Thoracic aorta (tissue), 2 donors: ENCODE measurements around the gene GPLD1. TPM values are rescaled to one million over a fixed set of nuclear protein-coding genes. Genes with fewer than 3 reads are reported as not detected.
"Not testable (repeated sequence)": the region's sequence is repeated elsewhere in the genome, so short reads cannot be mapped to it uniquely, and the experiment has no call there.

Experiments used
- ATAC-seq: fragments of 150-250 bp; one replicate; pipeline ENCODE4 v1.8.0; 2017; ENCODE audit warnings: low read depth; ENCODE audit not compliant: insufficient number of reproducible peaks, low FRiP score
- DNase-seq: peaks from one replicate; pipeline ENCODE4 v3.0.0-alpha.2; 2020; ENCODE audit warnings: low spot score
- H3K27ac ChIP-seq, 2 donors: fragments of 200-600 bp; sonication (generic); 1 replicate in 1 of 2; 2 replicates in 1 of 2; pipeline ENCODE4 v1.5.1; 2016; ENCODE audit warnings: mild to moderate bottlenecking in 2 of 2, moderate library complexity in 2 of 2
- H3K27me3 ChIP-seq: fragments of 200-600 bp; sonication (generic); replicated peaks from 2 replicates; pipeline ENCODE4 v1.6.0; 2016; ENCODE audit warnings: mild to moderate bottlenecking; ENCODE audit not compliant: insufficient read depth
- H3K36me3 ChIP-seq: fragments of 200-600 bp; sonication (generic); one replicate; pipeline ENCODE4 v1.5.1; 2016
- H3K4me1 ChIP-seq, 2 donors: fragments of 200-600 bp; sonication (generic); 1 replicate in 1 of 2; 2 replicates in 1 of 2; pipeline versions ENCODE4 v1.5.1 to v1.6.0; 2016; ENCODE audit warnings: low read depth in 2 of 2, mild to moderate bottlenecking in 1 of 2; ENCODE audit not compliant: control insufficient read depth in 1 of 2
- H3K4me3 ChIP-seq: fragments of 200-600 bp; sonication (generic); 2 replicates; pipeline ENCODE4 v1.5.1; 2016; ENCODE audit warnings: mild to moderate bottlenecking
- H3K9me3 ChIP-seq: fragments of 200-600 bp; sonication (generic); 2 replicates; pipeline ENCODE4 v1.5.1; 2016
- CTCF ChIP-seq: fragments of 200-600 bp; sonication (generic); IDR thresholded peaks from one replicate; pipeline ENCODE4 v1.5.1; 2019; ENCODE audit warnings: antibody characterized with exemption
- total RNA-seq, 2 donors: library from RNA; depleted of rRNA; stranded (reverse); fragments of >200 nt; gene quantifications; one replicate each; pipeline versions ENCODE4 v1.1.0 to v1.2.3, GENCODE V29; 2016

Gene GPLD1
- total RNA-seq, 2 donors from 2014 or later: 22.3 to 30.3 TPM

DNA sequence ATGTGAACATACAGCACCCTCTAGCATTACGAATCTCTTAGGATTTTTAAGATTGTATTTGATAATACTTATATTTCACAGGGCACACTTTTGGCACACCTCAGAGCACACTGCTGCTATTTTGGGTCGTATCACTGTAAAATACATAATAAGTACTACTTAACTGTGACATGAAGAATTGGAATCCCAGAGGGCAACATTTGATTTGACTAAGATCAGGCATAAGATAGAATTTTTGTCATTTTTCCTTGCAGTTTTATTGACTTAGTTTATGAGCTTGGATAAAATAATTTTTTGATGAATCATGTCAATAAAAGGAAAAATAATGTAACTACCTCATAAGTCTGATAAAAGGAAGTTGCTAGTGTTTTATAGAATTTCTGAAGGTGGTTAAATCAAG, 64.3 kb downstream of the GPLD1 start:
- TF ChIP-seq CTCF: no peak
- ATAC-seq (no peak), DNase-seq (no peak)
- Histone ChIP-seq H3K27me3 (no peaks in the 10 kb centered on the region), H3K4me3 (no peak overlapping the region), H3K4me1 (no peaks in the 10 kb centered on the region), H3K36me3 (peaks cover 24% of the 10 kb centered on the region), H3K9me3 (no peaks in the 10 kb centered on the region), H3K27ac (no peak overlapping the region)

- Histone ChIP-seq H3K4me3 (no peak overlapping the region), H3K9me3 (no peaks in the 10 kb centered on the region), H3K4me1 (no peaks in the 10 kb centered on the region), H3K27me3 (no peaks in the 10 kb centered on the region), H3K36me3 (peaks cover 56% of the 10 kb centered on the region), H3K27ac (no peak overlapping the region)
- TF ChIP-seq CTCF: no peak
- DNase-seq (no peak), ATAC-seq (no peak)
These were observed 69.9 kb downstream of the GPLD1 start for GRCh38 chr6:24419526-24419925.

- peaks cover 45% of the 10 kb centered on the region for H3K36me3 ChIP-seq
- no peak for TF ChIP-seq CTCF
These were observed 73.6 kb downstream of the GPLD1 start for GRCh38 chr6:24415753-24416152.

DNA sequence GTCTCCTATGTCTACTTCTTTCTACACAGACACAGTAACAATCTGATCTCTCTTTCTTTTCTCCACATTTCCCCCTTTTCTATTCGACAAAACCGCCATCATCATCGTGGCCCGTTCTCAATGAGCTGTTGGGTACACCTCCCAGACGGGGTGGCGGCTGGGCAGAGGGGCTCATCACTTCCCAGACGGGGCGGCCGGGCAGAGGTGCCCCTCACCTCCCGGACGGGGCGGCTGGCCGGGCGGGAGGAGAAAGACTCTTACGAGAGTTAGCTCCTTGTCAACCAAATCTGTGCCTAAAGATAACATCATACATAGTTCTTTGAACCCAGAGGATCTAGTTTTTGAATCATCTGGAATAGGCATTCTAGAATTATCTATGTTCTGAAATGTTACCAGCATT, 74.8 kb downstream of the GPLD1 start:
- H3K9me3 ChIP-seq, H3K27me3 ChIP-seq, H3K4me3 ChIP-seq, DNase-seq, ATAC-seq, H3K27ac ChIP-seq, H3K4me1 ChIP-seq: not testable (repeated sequence)
- peaks cover 32% of the 10 kb centered on the region for H3K36me3 ChIP-seq

More at GRCh38 chr6:24415753-24416152, 73.6 kb downstream of the GPLD1 start:
- ATAC-seq: no peak
- H3K4me1 ChIP-seq: no peaks in the 10 kb centered on the region
- H3K27me3 ChIP-seq: no peaks in the 10 kb centered on the region
- H3K27ac ChIP-seq: no peak overlapping the region
- no peaks in the 10 kb centered on the region for H3K9me3 ChIP-seq
- no peak for DNase-seq
- H3K4me3 ChIP-seq: no peak overlapping the region

DNA sequence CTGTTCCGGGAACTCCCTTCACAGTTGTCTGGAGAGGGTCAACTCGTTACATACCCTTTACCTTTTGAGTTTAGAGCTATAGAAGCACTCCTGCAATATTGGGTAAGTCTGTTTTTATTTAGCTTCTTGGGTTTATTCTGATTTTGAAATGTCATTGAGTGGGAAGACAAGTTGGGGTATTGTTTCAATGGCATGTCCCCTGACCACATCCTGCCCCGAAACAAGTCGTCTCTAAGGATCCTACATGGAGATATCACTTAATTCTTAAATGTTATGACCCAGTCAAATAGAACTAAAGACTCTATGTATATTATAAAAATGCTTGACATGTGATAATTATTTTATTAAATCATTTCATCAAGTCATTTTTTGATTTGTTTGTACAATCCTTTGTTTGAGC, 77.1 kb downstream of the GPLD1 start:
- no peak overlapping the region for H3K4me3 ChIP-seq
- peaks cover 14% of the 10 kb centered on the region for H3K36me3 ChIP-seq
- no peaks in the 10 kb centered on the region for H3K4me1 ChIP-seq
- H3K27ac ChIP-seq: no peak overlapping the region
- ATAC-seq (no peak), DNase-seq (no peak)
- H3K27me3 ChIP-seq: no peaks in the 10 kb centered on the region
- no peak for TF ChIP-seq CTCF
- H3K9me3 ChIP-seq: no peaks in the 10 kb centered on the region

- ATAC-seq (no peak), DNase-seq (no peak)
- H3K4me1 ChIP-seq: no peaks in the 10 kb centered on the region
- no peaks in the 10 kb centered on the region for H3K9me3 ChIP-seq
- no peak overlapping the region for H3K27ac ChIP-seq
- no peaks in the 10 kb centered on the region for H3K27me3 ChIP-seq
- no peak overlapping the region for H3K4me3 ChIP-seq
- TF ChIP-seq CTCF: no peak
- peaks cover 11% of the 10 kb centered on the region for H3K36me3 ChIP-seq
These were observed 78.8 kb downstream of the GPLD1 start for GRCh38 chr6:24410622-24411021.
